Osteocyte (in vitro differentiated cells): Measurements from ENCODE around the gene ETV5. TPM values are rescaled to one million over a fixed set of nuclear protein-coding genes. Genes with fewer than 3 reads are reported as not detected.
"Not testable (repeated sequence)": the region's sequence is repeated elsewhere in the genome, so short reads cannot be mapped to it uniquely, and the experiment has no call there.

Experiments used
- DNase-seq: peaks from one replicate; pipeline ENCODE4 v3.0.0; 2021; ENCODE audit warnings: mixed read lengths; ENCODE audit not compliant: unreplicated experiment; ENCODE audit errors: extremely low spot score
- H3K27ac Mint-ChIP-seq: one replicate; pipeline ENCODE4 v1.8.0; 2021; ENCODE audit warnings: mild to moderate bottlenecking, mixed read lengths; ENCODE audit not compliant: unreplicated experiment
- H3K27me3 Mint-ChIP-seq: one replicate; pipeline ENCODE4 v1.8.0; 2021; ENCODE audit warnings: mixed read lengths; ENCODE audit not compliant: unreplicated experiment
- H3K36me3 Mint-ChIP-seq: one replicate; pipeline ENCODE4 v1.8.0; 2021; ENCODE audit warnings: mixed read lengths; ENCODE audit not compliant: unreplicated experiment
- H3K4me1 Mint-ChIP-seq: one replicate; pipeline ENCODE4 v1.8.0; 2021; ENCODE audit warnings: mixed read lengths; ENCODE audit not compliant: unreplicated experiment
- H3K4me3 Mint-ChIP-seq: one replicate; pipeline ENCODE4 v1.8.0; 2021; ENCODE audit warnings: mild to moderate bottlenecking, moderate library complexity, mixed read lengths; ENCODE audit not compliant: unreplicated experiment
- H3K9me3 Mint-ChIP-seq: one replicate; pipeline ENCODE4 v1.8.0; 2021; ENCODE audit warnings: mixed read lengths; ENCODE audit not compliant: unreplicated experiment
- total RNA-seq: library from RNA; stranded (reverse); gene quantifications from 2 replicates; pipeline ENCODE4 v1.2.1, GENCODE V29; 2021
- TF ChIP-seq, protein P1 (sequence below): fragments of 200-600 bp; sonication (generic); IDR thresholded peaks from 2 replicates; pipeline ENCODE4 v1.5.0; 2021; ENCODE audit warnings: antibody characterized with exemption, mild to moderate bottlenecking, moderate library complexity

Gene ETV5
- total RNA-seq, 1 donor from 2014 or later, result 63.6 TPM

DNA sequence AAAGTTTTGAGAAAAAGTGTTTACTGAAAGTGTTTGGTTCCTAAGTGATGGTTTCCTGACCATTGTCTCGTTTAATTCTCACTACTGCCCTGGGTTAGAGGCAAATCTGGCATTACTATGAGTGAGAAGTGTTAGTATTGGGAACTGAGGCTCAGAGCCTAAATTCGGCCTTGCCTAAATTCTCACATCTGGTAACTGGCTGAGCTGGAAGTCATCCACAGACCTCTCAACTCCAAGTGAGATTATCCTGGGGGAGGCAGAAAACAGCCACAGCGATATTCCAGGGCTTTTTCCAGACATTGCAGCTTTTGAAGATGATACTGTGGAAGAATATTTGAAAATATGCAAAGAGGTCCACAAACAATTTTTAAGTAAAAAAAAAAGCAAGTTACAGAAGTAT, 86.0 kb downstream of the ETV5 start:
- DNase-seq, result no peak

DNA sequence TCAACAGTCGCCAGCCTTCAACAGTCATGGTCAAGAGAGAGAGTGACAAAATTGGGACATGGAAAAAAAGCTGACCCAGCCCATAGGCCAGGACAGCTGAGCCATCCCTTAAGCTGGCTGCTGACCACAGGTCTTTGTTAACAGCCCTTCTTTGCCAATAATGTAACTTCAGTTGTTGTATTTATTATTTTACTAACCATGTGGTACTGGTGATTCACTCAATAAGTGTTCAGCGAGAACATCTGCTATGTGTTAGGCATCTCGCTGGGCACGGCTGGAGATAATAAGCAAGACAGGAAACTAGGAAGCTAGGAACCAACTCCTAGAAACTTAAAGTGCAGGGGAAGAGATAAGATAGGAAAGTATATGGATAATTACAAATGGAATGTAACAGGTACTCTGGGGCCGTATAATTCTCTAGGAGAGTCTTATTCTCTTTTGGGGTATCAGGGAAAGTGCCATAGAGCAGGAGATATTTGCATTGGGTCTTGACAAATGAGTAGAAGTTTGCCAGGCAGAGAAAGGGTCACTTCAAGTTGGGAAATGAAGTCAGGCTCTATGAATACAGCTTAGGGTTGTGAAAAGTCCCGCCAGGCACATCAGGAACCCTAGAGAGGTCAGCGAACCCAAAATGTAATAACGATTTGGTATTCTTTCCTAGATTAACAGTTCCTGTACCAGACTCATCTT, 87.1 kb downstream of the ETV5 start:
- Mint-ChIP-seq H3K27me3 (peaks cover 10% of the 10 kb centered on the region), H3K27ac (peak overlapping the region; percentile 90), H3K36me3 (no peaks in the 10 kb centered on the region), H3K4me1 (peaks cover 27% of the 10 kb centered on the region), H3K9me3 (no peaks in the 10 kb centered on the region), H3K4me3 (no peak overlapping the region)
- TF ChIP-seq, protein P1, sequence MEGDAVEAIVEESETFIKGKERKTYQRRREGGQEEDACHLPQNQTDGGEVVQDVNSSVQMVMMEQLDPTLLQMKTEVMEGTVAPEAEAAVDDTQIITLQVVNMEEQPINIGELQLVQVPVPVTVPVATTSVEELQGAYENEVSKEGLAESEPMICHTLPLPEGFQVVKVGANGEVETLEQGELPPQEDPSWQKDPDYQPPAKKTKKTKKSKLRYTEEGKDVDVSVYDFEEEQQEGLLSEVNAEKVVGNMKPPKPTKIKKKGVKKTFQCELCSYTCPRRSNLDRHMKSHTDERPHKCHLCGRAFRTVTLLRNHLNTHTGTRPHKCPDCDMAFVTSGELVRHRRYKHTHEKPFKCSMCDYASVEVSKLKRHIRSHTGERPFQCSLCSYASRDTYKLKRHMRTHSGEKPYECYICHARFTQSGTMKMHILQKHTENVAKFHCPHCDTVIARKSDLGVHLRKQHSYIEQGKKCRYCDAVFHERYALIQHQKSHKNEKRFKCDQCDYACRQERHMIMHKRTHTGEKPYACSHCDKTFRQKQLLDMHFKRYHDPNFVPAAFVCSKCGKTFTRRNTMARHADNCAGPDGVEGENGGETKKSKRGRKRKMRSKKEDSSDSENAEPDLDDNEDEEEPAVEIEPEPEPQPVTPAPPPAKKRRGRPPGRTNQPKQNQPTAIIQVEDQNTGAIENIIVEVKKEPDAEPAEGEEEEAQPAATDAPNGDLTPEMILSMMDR, result no peak
- DNase-seq, result no peak

More for the DNA sequence above, 86.0 kb downstream of the ETV5 start:
- H3K9me3 Mint-ChIP-seq, result no peaks in the 10 kb centered on the region
- H3K4me3 Mint-ChIP-seq, result no peak overlapping the region
- TF ChIP-seq, protein P1, result no peak
- H3K4me1 Mint-ChIP-seq, result peaks cover 27% of the 10 kb centered on the region
- no peak overlapping the region for H3K27ac Mint-ChIP-seq
- peaks cover 5% of the 10 kb centered on the region for H3K27me3 Mint-ChIP-seq
- H3K36me3 Mint-ChIP-seq, result no peaks in the 10 kb centered on the region

DNA sequence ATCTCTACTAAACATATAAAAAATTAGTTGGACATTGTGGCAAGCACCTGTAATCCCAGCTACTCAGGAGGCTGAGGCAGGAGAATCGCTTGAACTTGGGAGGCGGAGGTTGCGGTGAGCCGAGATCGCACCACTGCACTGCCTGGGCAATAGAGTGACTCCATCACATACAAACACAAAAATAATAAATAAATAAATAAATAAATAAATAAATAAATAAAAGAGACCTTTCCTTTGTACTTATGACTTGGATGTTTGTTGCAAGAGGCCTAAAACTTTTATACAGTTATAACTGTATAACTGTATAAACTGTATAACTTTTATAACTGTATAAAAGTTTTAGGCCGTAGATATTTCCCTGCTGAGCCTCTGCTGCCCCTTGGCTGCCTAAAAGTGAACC, 87.6 kb downstream of the ETV5 start:
- H3K36me3 Mint-ChIP-seq, DNase-seq, H3K9me3 Mint-ChIP-seq, H3K27me3 Mint-ChIP-seq, H3K4me3 Mint-ChIP-seq: not testable (repeated sequence)
- TF ChIP-seq, protein P1, result peak; percentile 35
- Mint-ChIP-seq H3K4me1 (peaks cover 27% of the 10 kb centered on the region), H3K27ac (peak overlapping the region; percentile 90)

DNA sequence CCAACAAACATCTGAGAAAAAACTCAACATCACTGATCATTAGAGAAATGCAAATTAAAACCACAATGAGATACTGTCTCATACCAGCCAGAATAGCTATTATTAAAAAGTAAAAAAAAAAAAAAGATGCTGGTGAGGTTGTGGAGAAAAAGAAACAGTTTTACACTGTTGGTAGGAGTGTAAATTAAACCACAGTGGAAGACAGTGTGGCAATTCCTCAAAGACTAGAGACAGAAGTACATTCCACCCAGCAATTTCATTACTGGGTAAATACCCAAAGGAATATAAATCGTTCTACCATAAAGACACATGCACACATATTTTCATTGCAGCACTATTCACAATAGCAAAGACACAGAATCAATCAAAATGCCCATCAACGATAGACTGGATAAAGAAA, 89.6 kb downstream of the ETV5 start:
- not testable (repeated sequence) for H3K27me3 Mint-ChIP-seq, DNase-seq, H3K27ac Mint-ChIP-seq, H3K36me3 Mint-ChIP-seq, H3K4me3 Mint-ChIP-seq, H3K9me3 Mint-ChIP-seq
- H3K4me1 Mint-ChIP-seq, result peaks cover 24% of the 10 kb centered on the region

DNA sequence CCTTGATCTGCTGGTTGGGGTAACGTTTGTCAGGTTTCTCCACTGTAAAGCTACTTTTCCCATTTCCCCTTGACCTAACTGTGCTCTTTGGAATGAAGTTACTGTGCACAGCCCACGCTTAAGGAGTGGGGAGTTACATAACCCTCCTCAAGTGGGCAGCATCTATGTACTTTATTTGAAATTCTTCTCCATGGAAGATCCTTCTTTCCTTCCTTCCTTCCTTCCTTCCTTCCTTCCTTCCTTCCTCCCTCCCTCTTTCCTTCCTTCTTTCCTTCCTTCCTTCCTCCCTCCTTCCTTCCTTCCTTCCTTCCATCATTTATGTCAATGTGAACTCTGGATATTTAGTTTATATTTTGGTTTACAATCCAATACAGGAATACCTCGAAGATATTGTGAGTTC, 94.0 kb downstream of the ETV5 start:
- Mint-ChIP-seq H3K36me3 (peaks cover 3% of the 10 kb centered on the region), H3K27ac (no peak overlapping the region), H3K27me3 (peaks cover 24% of the 10 kb centered on the region), H3K4me1 (peaks cover 3% of the 10 kb centered on the region), H3K4me3 (no peak overlapping the region), H3K9me3 (peaks cover 6% of the 10 kb centered on the region)
- TF ChIP-seq, protein P1, result no peak
- DNase-seq, result no peak
